ENCODE data around the gene MGAT4B. TPM values are rescaled to one million over a fixed set of nuclear protein-coding genes. Genes with fewer than 3 reads are reported as not detected.

Gene MGAT4B
- total and polyA plus RNA-seq, 2 of the 13 experiments (the other 11 are each of a cell fraction or from before 2014, with no cell fraction given) = 93.5 to 130 TPM

DNA sequence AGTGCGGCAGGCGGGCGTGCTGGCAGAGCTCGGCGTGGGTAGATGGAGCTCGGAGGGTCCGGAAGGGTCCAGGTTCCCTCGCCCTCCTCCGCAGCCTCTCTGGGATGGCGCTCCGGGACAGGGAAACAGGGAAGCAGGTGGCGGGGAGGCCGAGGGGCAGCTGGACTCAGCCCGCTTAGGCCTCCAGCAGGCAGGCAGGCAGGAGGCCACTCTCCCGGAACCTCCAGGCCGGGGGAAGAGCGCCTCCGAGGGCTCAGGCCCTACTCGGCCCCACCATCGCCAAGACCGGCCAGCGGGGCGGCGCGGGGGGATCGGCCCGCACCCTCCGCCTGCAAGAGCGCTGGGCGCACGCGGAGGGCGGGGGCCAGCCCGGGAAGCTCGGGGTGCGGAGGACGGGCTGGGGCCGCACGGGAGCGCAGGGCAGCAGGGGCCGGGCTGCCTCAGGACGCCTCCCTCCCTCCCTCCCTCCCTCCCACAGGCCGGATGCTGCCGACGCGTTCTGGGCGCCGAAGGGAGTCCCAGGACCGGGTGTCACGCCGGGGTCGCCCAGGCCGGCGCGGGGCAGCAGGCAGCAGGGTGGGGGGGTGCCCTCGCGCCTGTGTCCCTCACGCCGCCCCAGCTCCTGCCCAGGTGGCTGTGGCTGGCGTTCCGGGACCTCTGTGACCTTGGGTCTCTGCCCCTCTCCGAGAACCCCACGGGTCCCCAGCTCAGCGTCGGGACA is 977 bp downstream of the MGAT4B start (continued):
- 0 out of 2 replicates have a peak, but pooled peaks have one; percentile 32 for TF ChIP-seq ZNF672 (CRISPR knock-in tag; IDR thresholded peaks at IDR 0.05)
- no peak for TF ChIP-seq ZNF550 (CRISPR knock-in tag; IDR thresholded peaks at IDR 0.05; ENCODE audit: borderline replicate concordance)
- TF ChIP-seq STAT5B (CRISPR knock-in tag; IDR thresholded peaks at IDR 0.05) = no peak
- TF ChIP-seq, protein P1, sequence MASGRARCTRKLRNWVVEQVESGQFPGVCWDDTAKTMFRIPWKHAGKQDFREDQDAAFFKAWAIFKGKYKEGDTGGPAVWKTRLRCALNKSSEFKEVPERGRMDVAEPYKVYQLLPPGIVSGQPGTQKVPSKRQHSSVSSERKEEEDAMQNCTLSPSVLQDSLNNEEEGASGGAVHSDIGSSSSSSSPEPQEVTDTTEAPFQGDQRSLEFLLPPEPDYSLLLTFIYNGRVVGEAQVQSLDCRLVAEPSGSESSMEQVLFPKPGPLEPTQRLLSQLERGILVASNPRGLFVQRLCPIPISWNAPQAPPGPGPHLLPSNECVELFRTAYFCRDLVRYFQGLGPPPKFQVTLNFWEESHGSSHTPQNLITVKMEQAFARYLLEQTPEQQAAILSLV (CRISPR knock-in tag; IDR thresholded peaks at IDR 0.05; ENCODE audit: borderline replicate concordance) = no peak
- no peak; the same call in 1 of the 2 replicates for TF ChIP-seq ZC3H13 (CRISPR knock-in tag; IDR thresholded peaks at IDR 0.05)
- TF ChIP-seq, protein P2, sequence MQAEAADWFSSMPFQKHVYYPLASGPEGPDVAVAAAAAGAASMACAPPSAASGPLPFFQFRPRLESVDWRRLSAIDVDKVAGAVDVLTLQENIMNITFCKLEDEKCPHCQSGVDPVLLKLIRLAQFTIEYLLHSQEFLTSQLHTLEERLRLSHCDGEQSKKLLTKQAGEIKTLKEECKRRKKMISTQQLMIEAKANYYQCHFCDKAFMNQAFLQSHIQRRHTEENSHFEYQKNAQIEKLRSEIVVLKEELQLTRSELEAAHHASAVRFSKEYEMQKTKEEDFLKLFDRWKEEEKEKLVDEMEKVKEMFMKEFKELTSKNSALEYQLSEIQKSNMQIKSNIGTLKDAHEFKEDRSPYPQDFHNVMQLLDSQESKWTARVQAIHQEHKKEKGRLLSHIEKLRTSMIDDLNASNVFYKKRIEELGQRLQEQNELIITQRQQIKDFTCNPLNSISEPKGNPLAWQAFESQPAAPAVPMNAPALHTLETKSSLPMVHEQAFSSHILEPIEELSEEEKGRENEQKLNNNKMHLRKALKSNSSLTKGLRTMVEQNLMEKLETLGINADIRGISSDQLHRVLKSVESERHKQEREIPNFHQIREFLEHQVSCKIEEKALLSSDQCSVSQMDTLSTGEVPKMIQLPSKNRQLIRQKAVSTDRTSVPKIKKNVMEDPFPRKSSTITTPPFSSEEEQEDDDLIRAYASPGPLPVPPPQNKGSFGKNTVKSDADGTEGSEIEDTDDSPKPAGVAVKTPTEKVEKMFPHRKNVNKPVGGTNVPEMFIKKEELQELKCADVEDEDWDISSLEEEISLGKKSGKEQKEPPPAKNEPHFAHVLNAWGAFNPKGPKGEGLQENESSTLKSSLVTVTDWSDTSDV (CRISPR knock-in tag; IDR thresholded peaks at IDR 0.05) = no peak
- TF ChIP-seq RXRB (CRISPR knock-in tag; IDR thresholded peaks at IDR 0.05; ENCODE audit: borderline replicate concordance) = no peak
- no peak for TF ChIP-seq ZNF644 (CRISPR knock-in tag; IDR thresholded peaks at IDR 0.05; ENCODE audit: low read depth)
- TF ChIP-seq MAFF (IDR thresholded peaks at IDR 0.05; ENCODE audit: low read depth, low read length) = no peak
- no peak for TF ChIP-seq MXD4 (CRISPR knock-in tag; IDR thresholded peaks at IDR 0.05)
- TF ChIP-seq, protein P3, sequence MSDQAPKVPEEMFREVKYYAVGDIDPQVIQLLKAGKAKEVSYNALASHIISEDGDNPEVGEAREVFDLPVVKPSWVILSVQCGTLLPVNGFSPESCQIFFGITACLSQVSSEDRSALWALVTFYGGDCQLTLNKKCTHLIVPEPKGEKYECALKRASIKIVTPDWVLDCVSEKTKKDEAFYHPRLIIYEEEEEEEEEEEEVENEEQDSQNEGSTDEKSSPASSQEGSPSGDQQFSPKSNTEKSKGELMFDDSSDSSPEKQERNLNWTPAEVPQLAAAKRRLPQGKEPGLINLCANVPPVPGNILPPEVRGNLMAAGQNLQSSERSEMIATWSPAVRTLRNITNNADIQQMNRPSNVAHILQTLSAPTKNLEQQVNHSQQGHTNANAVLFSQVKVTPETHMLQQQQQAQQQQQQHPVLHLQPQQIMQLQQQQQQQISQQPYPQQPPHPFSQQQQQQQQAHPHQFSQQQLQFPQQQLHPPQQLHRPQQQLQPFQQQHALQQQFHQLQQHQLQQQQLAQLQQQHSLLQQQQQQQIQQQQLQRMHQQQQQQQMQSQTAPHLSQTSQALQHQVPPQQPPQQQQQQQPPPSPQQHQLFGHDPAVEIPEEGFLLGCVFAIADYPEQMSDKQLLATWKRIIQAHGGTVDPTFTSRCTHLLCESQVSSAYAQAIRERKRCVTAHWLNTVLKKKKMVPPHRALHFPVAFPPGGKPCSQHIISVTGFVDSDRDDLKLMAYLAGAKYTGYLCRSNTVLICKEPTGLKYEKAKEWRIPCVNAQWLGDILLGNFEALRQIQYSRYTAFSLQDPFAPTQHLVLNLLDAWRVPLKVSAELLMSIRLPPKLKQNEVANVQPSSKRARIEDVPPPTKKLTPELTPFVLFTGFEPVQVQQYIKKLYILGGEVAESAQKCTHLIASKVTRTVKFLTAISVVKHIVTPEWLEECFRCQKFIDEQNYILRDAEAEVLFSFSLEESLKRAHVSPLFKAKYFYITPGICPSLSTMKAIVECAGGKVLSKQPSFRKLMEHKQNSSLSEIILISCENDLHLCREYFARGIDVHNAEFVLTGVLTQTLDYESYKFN (CRISPR knock-in tag; conservative IDR thresholded peaks at IDR 0.05) = 0 out of 2 replicates have a peak, but pooled peaks have one; percentile 17
- no peak for TF ChIP-seq ZNF431 (CRISPR knock-in tag; IDR thresholded peaks at IDR 0.05; ENCODE audit: borderline replicate concordance, low read depth)
- no peak for TF ChIP-seq ZNF839 (CRISPR knock-in tag; IDR thresholded peaks at IDR 0.05; ENCODE audit: borderline replicate concordance)
- TF ChIP-seq ZNF878 (CRISPR knock-in tag; IDR thresholded peaks at IDR 0.05) = no peak
- TF ChIP-seq ETV5 (CRISPR knock-in tag; IDR thresholded peaks at IDR 0.05; ENCODE audit: borderline replicate concordance) = 0 out of 2 replicates have a peak, but pooled peaks have one; percentile 2
- TF ChIP-seq, protein P4, sequence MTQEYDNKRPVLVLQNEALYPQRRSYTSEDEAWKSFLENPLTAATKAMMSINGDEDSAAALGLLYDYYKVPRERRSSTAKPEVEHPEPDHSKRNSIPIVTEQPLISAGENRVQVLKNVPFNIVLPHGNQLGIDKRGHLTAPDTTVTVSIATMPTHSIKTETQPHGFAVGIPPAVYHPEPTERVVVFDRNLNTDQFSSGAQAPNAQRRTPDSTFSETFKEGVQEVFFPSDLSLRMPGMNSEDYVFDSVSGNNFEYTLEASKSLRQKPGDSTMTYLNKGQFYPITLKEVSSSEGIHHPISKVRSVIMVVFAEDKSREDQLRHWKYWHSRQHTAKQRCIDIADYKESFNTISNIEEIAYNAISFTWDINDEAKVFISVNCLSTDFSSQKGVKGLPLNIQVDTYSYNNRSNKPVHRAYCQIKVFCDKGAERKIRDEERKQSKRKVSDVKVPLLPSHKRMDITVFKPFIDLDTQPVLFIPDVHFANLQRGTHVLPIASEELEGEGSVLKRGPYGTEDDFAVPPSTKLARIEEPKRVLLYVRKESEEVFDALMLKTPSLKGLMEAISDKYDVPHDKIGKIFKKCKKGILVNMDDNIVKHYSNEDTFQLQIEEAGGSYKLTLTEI (CRISPR knock-in tag; conservative IDR thresholded peaks at IDR 0.05) = no peak

Measured in HepG2 (cell line).